RWPE1 (cell line): ENCODE data around the gene ZNF565.

Experiments
- CTCF ChIA-PET: fragments of 350-600 bp; sonication (Branson Sonifier 250); formaldehyde crosslinking; extraction: SDS; loops from one replicate; lab custom pipeline; 2021; lab: Yijun Ruan, JAX
- POLR2A ChIA-PET: fragments of 400-600 bp; formaldehyde crosslinking; extraction: SDS; loops from one replicate; lab custom pipeline; 2020; ENCODE audit warnings: antibody characterized with exemption; ENCODE audit not compliant: low non-redundant PET; lab: Yijun Ruan, JAX
- DNase-seq: peaks from one replicate; pipeline ENCODE4 v3.0.0; 2012; ENCODE audit warnings: low spot score
- H3K27ac ChIP-seq: fragments of 450-650 bp; 2 replicates; pipeline ENCODE4 v1.5.1; 2017
- CTCF ChIP-seq: fragments of 450-650 bp; conservative IDR thresholded peaks from 2 replicates; pipeline ENCODE4 v1.5.1; 2017; ENCODE audit warnings: low read depth, mild to moderate bottlenecking

ZNF565 gene

GRCh38 chr19:36212895-36213294, 1.6 kb downstream of the ZNF565 start:
- no peak for TF ChIP-seq CTCF
- ChIA-PET CTCF (no interaction called here), POLR2A (no interaction called here)

GRCh38 chr19:36210497-36210896, 4.0 kb downstream of the ZNF565 start:
- DNase-seq, result no peak
- ChIA-PET CTCF (no interaction called here), POLR2A (interaction anchor here (0.6 kb wide), 1 partner anchor 8 kb away, joined by 4 read pairs; no protein-coding TSS in a partner anchor)
- TF ChIP-seq CTCF, result no peak
- H3K27ac ChIP-seq, result no peak overlapping the region

More at GRCh38 chr19:36212895-36213294, 1.6 kb downstream of the ZNF565 start:
- 0 out of 2 replicates have a peak overlapping the region, but pooled peaks have one; percentile 92 for H3K27ac ChIP-seq
- DNase-seq, result no peak

- ChIA-PET POLR2A (no interaction called here), CTCF (no interaction called here)
- H3K27ac ChIP-seq, result no peak overlapping the region
- DNase-seq, result no peak
- no peak for TF ChIP-seq CTCF
Measured at GRCh38 chr19:36209372-36209771, 5.1 kb downstream of the ZNF565 start.

- H3K27ac ChIP-seq, result no peak overlapping the region
- ChIA-PET POLR2A (no interaction called here), CTCF (no interaction called here)
- no peak for TF ChIP-seq CTCF
- DNase-seq, result no peak
Measured at GRCh38 chr19:36207605-36208252, 6.7 kb downstream of the ZNF565 start.

GRCh38 chr19:36203293-36203692, 11.2 kb downstream of the ZNF565 start:
- DNase-seq, result no peak
- ChIA-PET POLR2A (no interaction called here), CTCF (interaction anchor here (0.7 kb wide), 1 partner anchor 143 kb away, joined by 6 read pairs; no protein-coding TSS in a partner anchor)
- no peak overlapping the region for H3K27ac ChIP-seq
- no peak for TF ChIP-seq CTCF

- H3K27ac ChIP-seq, result no peak overlapping the region
- DNase-seq, result no peak
- ChIA-PET CTCF (no interaction called here), POLR2A (interaction anchor here (0.7 kb wide), 1 partner anchor 8 kb away, joined by 4 read pairs; no protein-coding TSS in a partner anchor)
- no peak for TF ChIP-seq CTCF
Measured at GRCh38 chr19:36201684-36202083, 12.8 kb downstream of the ZNF565 start.
